Subcutaneous abdominal adipose tissue (tissue), 5 donors: ENCODE measurements around the gene DEPDC5.

ENCODE experiments used
- H3K27ac ChIP-seq: one replicate; pipeline ENCODE4 v1.7.0; 2013; ENCODE audit warnings: low read depth, mild to moderate bottlenecking, inconsistent platforms, low read length, moderate library complexity
- H3K27me3 ChIP-seq, 5 donors: one replicate each; pipeline ENCODE4 v1.7.0; 2013; ENCODE audit warnings: low read length in 5 of 5, inconsistent platforms in 1 of 5; ENCODE audit not compliant: control insufficient read depth in 5 of 5, insufficient read depth in 4 of 5
- H3K36me3 ChIP-seq, 5 donors: one replicate each; pipeline ENCODE4 v1.7.0; 2013; ENCODE audit warnings: low read length in 5 of 5; ENCODE audit not compliant: control insufficient read depth in 5 of 5, insufficient read depth in 5 of 5
- H3K4me1 ChIP-seq, 5 donors: one replicate each; pipeline ENCODE4 v1.7.0; 2013; ENCODE audit warnings: low read length in 5 of 5, mild to moderate bottlenecking in 3 of 5, moderate library complexity in 1 of 5; ENCODE audit not compliant: control insufficient read depth in 5 of 5, insufficient read depth in 5 of 5
- H3K4me3 ChIP-seq, 5 donors: one replicate each; pipeline ENCODE4 v1.7.0; 2013; ENCODE audit warnings: low read length in 5 of 5, low read depth in 1 of 5
- H3K9ac ChIP-seq, 5 donors: one replicate each; pipeline ENCODE4 v1.7.0; 2013; ENCODE audit warnings: low read length in 5 of 5, mild to moderate bottlenecking in 4 of 5, moderate library complexity in 3 of 5
- H3K9me3 ChIP-seq, 5 donors: one replicate each; pipeline ENCODE4 v1.7.0; 2013; ENCODE audit warnings: low read length in 5 of 5; ENCODE audit not compliant: control insufficient read depth in 5 of 5
- donor health status: healthy.
- donor health status: healthy.
- donor health status: healthy.
- donor health status: healthy.
- donor health status: healthy.

The DEPDC5 gene

DNA sequence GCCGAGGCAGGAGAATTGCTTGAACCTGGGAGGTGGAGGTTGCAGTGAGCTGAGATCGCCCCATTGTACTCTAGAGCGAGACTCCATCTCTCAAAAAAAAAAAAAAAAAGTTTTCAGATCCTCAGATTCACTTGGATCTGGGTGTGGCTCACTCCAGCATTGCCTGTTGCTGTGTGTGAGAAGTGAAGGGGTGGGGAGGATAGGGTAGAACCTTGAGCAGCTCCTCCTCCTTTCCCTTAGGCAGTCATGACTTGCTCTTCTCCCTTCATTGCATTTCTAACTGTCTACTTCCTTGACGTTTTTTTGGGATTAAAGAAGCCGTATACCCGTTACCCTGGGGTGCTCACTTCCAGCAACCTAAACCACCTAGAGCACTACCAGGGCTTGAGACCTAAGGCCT is 127.4 kb downstream of the DEPDC5 start:
- H3K4me3 ChIP-seq = no peak overlapping the region
- H3K4me1 ChIP-seq = no peaks in the 10 kb centered on the region
- H3K27ac ChIP-seq = no peak overlapping the region
- H3K36me3 ChIP-seq = peaks cover 0 to 56% (median 41%) of the 10 kb centered on the region in 5 donors
- no peaks in the 10 kb centered on the region for H3K27me3 ChIP-seq
- no peaks in the 10 kb centered on the region for H3K9me3 ChIP-seq
- no peak overlapping the region for H3K9ac ChIP-seq

DNA sequence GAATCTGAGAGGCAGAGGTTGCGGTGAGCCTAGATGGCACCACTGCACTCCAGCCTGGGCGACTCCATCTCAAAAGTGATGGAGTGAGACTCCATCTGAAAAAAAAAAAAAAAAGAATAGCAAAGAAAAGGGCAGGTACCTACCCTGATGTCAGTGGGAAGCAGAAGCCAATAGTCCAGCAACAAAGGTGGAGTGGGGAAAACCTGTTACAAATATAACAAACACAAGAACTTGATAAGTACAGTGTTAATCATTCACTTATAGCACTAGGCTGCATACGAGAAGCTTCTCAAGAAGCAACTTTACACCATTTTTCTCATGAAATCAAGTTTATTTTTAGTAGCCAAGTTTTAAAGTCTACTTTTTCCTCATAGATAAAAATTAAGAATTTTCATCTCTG is 128.0 kb downstream of the DEPDC5 start:
- H3K4me1 ChIP-seq = no peaks in the 10 kb centered on the region
- peaks cover 0 to 55% (median 41%) of the 10 kb centered on the region in 5 donors for H3K36me3 ChIP-seq
- no peak overlapping the region for H3K27ac ChIP-seq
- H3K9me3 ChIP-seq = no peaks in the 10 kb centered on the region
- no peak overlapping the region for H3K4me3 ChIP-seq
- no peaks in the 10 kb centered on the region for H3K27me3 ChIP-seq
- H3K9ac ChIP-seq = no peak overlapping the region

DNA sequence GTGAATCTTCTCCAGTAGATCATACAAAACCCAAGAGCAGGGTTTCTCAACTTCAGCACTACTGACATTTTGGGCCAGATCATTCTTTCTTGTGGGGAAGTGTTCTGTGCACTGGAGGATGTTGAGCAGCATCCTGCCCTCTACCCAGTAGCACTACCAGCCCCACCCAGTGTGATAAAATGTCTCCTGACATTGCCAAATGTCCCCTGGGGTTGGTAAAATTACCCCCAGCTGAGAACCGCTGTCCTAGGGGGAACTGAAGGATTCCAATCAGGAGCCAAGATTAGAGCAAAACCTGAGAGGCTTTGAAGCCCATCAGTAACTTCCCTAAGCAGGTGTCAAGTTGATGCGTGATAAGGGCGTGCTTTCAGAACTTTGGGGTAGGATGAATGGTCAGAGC is 129.2 kb downstream of the DEPDC5 start:
- Histone ChIP-seq H3K4me1 (no peaks in the 10 kb centered on the region), H3K4me3 (no peak overlapping the region), H3K36me3 (peaks cover 0 to 53% (median 41%) of the 10 kb centered on the region in 5 donors), H3K9me3 (no peaks in the 10 kb centered on the region), H3K27ac (no peak overlapping the region), H3K9ac (no peak overlapping the region), H3K27me3 (no peaks in the 10 kb centered on the region)

DNA sequence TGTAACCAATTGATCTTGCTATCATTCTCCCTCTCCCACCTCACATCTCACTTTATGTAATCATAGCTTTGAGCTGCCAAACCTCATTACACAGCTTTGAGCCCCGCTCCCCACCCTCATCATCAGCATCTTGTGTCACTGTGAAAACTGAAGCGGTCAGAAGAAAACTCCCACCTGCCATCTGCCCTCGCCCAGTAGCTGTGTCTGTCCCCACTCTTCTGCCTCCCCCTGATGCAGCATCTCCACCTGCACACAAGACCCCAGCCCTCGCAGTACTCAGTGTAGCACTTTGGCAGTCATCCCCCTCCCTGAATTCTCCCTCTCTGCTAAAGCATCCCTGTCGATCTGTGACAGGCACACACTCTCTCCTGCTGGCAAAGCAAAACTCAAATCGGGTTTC is 130.2 kb downstream of the DEPDC5 start:
- Histone ChIP-seq H3K9me3 (no peaks in the 10 kb centered on the region), H3K4me1 (no peaks in the 10 kb centered on the region), H3K36me3 (peaks cover 0 to 55% (median 44%) of the 10 kb centered on the region in 5 donors), H3K9ac (no peak overlapping the region), H3K4me3 (no peak overlapping the region), H3K27ac (no peak overlapping the region), H3K27me3 (no peaks in the 10 kb centered on the region)

DNA sequence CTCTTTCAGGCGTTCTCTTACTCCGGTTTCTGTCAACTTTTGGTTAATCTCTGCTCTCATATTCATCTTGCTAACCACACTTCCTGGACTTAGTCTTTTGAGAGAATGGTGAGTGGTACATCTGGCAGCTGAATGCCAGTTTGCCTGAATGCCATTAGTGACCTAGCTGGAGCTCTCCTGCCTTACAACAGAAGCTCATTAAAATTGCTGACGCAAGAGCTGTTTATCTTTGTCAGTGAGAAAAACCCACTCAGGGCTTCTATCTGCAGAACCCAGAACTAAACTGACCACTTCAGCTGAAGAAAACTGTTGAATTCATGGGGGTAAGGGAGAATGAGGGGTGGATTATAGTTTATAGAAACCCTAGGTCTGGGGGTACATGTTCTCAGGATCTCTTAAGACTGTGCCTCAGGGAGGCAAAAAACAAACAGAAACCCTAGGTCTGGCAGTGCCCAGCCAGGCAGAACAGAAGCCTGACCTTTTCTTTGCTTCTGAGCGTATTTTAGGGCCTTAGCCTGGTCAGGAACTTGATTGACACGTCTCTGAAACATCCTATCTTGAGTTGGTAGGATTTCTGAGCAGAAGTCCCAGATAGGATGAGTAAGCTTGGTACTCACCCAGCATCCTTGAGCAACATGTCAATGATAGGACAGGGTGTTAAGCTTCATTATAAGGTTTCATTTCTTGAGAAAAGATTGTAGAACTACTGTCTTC is 137.7 kb downstream of the DEPDC5 start:
- Histone ChIP-seq H3K9ac (no peak overlapping the region), H3K9me3 (no peaks in the 10 kb centered on the region), H3K27me3 (no peaks in the 10 kb centered on the region), H3K4me3 (no peak overlapping the region), H3K27ac (no peak overlapping the region), H3K36me3 (peaks cover 3 to 33% (median 25%) of the 10 kb centered on the region in 5 donors), H3K4me1 (no peaks in the 10 kb centered on the region)

DNA sequence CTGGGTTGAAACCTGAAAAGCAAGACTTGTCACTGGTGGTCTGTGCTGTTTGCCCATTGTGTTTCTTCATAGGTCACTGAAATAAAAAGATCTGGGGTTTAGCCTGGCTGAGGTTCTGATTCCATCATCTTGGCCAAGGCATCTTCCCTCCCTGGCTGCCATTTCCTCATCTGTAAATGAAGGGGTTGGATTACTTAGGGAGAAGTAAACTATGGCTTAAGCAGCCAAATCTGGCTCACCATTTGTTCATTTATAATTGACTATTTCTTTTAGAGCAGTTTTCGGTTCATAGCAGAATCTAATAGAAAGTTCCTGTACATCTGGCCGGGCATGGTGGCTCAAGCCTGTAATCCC is 138.2 kb downstream of the DEPDC5 start:
- H3K36me3 ChIP-seq = peaks cover 4 to 34% (median 25%) of the 10 kb centered on the region in 5 donors

DNA sequence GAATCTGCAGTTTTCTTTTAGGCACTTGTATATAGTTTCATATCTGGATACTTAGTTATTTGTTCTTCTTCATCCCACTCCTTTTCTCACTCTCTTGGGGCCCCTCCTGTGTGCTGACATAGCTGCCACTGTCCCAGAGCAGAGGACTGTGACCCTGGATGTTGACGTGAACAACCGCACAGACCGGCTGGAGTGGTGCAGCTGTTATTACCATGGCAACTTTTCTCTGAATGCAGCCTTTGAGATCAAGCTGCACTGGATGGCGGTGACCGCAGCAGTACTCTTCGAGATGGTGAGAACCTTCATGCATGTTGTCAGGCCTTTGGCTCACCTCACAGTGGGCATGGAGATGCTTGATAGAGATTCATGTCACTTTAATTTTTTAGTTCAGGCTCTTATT is 139.6 kb downstream of the DEPDC5 start:
- H3K4me1 ChIP-seq = no peaks in the 10 kb centered on the region
- no peaks in the 10 kb centered on the region for H3K9me3 ChIP-seq
- H3K27ac ChIP-seq = no peak overlapping the region
- H3K36me3 ChIP-seq = peaks cover 8 to 48% (median 37%) of the 10 kb centered on the region in 5 donors
- H3K9ac ChIP-seq = no peak overlapping the region
- H3K4me3 ChIP-seq = no peak overlapping the region
- no peaks in the 10 kb centered on the region for H3K27me3 ChIP-seq

More for the DNA sequence above, 138.2 kb downstream of the DEPDC5 start:
- Histone ChIP-seq H3K9me3 (no peaks in the 10 kb centered on the region), H3K27me3 (no peaks in the 10 kb centered on the region), H3K4me3 (no peak overlapping the region), H3K27ac (no peak overlapping the region), H3K9ac (no peak overlapping the region), H3K4me1 (no peaks in the 10 kb centered on the region)

DNA sequence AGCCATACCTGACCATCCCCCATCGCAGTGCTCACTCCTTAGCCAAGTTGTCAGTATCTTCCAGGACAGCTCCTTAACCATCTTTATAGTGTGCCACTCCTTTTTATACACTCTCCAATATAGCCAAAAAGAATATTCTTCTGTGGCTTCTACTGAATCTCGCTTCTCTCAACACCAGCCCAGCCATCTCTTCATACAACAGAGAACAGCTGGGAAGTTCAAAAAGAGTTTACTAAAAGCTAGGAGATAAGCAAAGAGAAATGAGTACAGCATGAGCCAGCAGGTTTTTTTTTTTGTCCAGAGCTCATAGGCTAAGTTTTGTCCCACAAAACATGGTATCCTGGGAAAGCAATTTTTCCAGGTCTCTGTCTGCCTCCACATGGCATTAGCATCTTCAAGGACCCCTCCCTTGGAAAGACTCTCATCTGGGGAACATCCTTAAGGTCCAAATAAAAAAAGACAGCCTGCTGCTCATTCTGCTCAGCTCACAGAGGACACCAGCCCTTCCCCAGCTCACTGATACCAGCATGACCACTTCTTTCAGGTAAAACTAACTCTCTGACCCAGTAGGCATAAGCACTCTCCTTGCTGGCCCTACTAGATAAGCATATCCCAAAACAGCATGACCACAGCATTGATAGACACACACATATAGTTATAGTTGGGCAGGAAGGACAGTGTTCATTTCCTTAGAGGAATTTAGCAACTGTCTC is 141.7 kb downstream of the DEPDC5 start:
- H3K9me3 ChIP-seq = no peaks in the 10 kb centered on the region
- peaks cover 9 to 43% (median 34%) of the 10 kb centered on the region in 5 donors for H3K36me3 ChIP-seq

DNA sequence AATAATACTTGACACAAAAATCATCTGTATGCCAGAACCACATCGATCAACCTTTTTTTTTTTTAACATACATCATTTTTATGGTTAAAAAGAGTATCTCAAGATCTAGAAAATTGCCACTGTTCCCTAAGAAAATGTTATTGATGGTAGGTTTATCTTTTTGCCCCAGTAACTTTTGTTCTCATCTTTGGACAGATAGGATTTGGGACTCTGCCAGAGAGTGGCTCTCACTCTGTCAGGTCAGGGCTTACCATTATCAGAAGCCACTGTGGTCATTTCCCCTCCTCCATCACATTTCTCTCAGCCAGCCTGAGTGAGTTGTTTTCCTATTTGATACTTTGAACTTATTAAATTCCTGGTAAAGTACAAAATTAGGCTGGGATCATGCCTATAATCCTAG is 142.7 kb downstream of the DEPDC5 start:
- no peaks in the 10 kb centered on the region for H3K27me3 ChIP-seq
- H3K9ac ChIP-seq = no peak overlapping the region
- no peak overlapping the region for H3K27ac ChIP-seq
- H3K36me3 ChIP-seq = peaks cover 9 to 47% (median 31%) of the 10 kb centered on the region in 5 donors
- H3K4me1 ChIP-seq = peaks cover 0 to 5% (median 3%) of the 10 kb centered on the region in 5 donors
- H3K9me3 ChIP-seq = no peaks in the 10 kb centered on the region
- no peak overlapping the region for H3K4me3 ChIP-seq

More for the DNA sequence above, 141.7 kb downstream of the DEPDC5 start:
- Histone ChIP-seq H3K4me1 (no peaks in the 10 kb centered on the region), H3K27ac (no peak overlapping the region), H3K27me3 (no peaks in the 10 kb centered on the region), H3K4me3 (no peak overlapping the region), H3K9ac (no peak overlapping the region)
